HepG2 (cell line): ENCODE measurements around the gene SLC4A11. TPM values are rescaled to one million over a fixed set of nuclear protein-coding genes. Genes with fewer than 3 reads are reported as not detected.

ENCODE experiments used
- ADNP ChIP-seq: sonication (generic); formaldehyde crosslinking; IDR thresholded peaks from 2 replicates; pipeline ENCODE4 v1.4.0; 2020; ENCODE audit warnings: missing genetic modification reagents
- AGO1 ChIP-seq: fragments of 200-400 bp; formaldehyde crosslinking; IDR thresholded peaks from 2 replicates; pipeline ENCODE4 v1.6.1; 2017; ENCODE audit warnings: mild to moderate bottlenecking, low read depth, low read length, moderate library complexity; ENCODE audit not compliant: poor library complexity, severe bottlenecking
- ARHGAP35 ChIP-seq: sonication (generic); formaldehyde crosslinking; IDR thresholded peaks from 2 replicates; pipeline ENCODE4 v1.9.0; 2022; ENCODE audit warnings: mild to moderate bottlenecking, inconsistent platforms, moderate library complexity, missing genetic modification reagents, borderline replicate concordance
- ARNT2 ChIP-seq: sonication (generic); formaldehyde crosslinking; IDR thresholded peaks from 2 replicates; pipeline ENCODE4 v1.8.0; 2022; ENCODE audit warnings: mild to moderate bottlenecking, low read depth, missing genetic modification reagents, moderate library complexity
- ATF6 ChIP-seq: sonication (generic); formaldehyde crosslinking; conservative IDR thresholded peaks from 2 replicates; pipeline ENCODE4 v1.4.0; 2020; ENCODE audit warnings: missing genetic modification reagents
- CENPT ChIP-seq: sonication (generic); formaldehyde crosslinking; IDR thresholded peaks from 2 replicates; pipeline ENCODE4 v1.8.0; 2022; ENCODE audit warnings: low read depth, mild to moderate bottlenecking, moderate library complexity, missing genetic modification reagents
- ESRRA ChIP-seq: sonication (generic); formaldehyde crosslinking; IDR thresholded peaks from 2 replicates; pipeline ENCODE4 v1.5.1; 2020; ENCODE audit warnings: mild to moderate bottlenecking, low read depth, missing genetic modification reagents
- KMT2B ChIP-seq: IDR thresholded peaks from 2 replicates; pipeline ENCODE4 v1.6.1; 2016; ENCODE audit warnings: missing genetic modification reagents, missing compliant biosample characterization
- MXD3 ChIP-seq: IDR thresholded peaks from 2 replicates; pipeline ENCODE4 v1.6.1; 2016; ENCODE audit warnings: mild to moderate bottlenecking, missing biosample characterization, missing genetic modification reagents
- PHB2 ChIP-seq: fragments of 450-650 bp; IDR thresholded peaks from 2 replicates; pipeline ENCODE4 v1.6.1; 2018; ENCODE audit not compliant: partially characterized antibody
- SMAD1 ChIP-seq: sonication (generic); formaldehyde crosslinking; IDR thresholded peaks from 2 replicates; pipeline ENCODE4 v1.4.0; 2020; ENCODE audit warnings: missing genetic modification reagents, low read depth, mild to moderate bottlenecking, borderline replicate concordance
- SMC3 ChIP-seq: IDR thresholded peaks from 2 replicates; pipeline ENCODE4 v1.6.1; 2011; ENCODE audit warnings: low read length, improper control_type of control experiment
- XBP1 ChIP-seq: sonication (generic); formaldehyde crosslinking; IDR thresholded peaks from 2 replicates; pipeline ENCODE4 v1.5.0; 2020; ENCODE audit warnings: missing genetic modification reagents
- ZBTB34 ChIP-seq: sonication (generic); formaldehyde crosslinking; IDR thresholded peaks from 2 replicates; pipeline ENCODE4 v1.8.0; 2022; ENCODE audit warnings: mild to moderate bottlenecking, missing genetic modification reagents
- ZBTB8A ChIP-seq: sonication (generic); formaldehyde crosslinking; IDR thresholded peaks from 2 replicates; pipeline ENCODE4 v1.4.0; 2020; ENCODE audit warnings: mild to moderate bottlenecking, low read depth, missing genetic modification reagents, borderline replicate concordance
- ZFY ChIP-seq: sonication (generic); formaldehyde crosslinking; IDR thresholded peaks from 2 replicates; pipeline ENCODE4 v1.4.0; 2020; ENCODE audit warnings: missing genetic modification reagents
- ZIK1 ChIP-seq: sonication (generic); formaldehyde crosslinking; IDR thresholded peaks from 2 replicates; pipeline ENCODE4 v1.5.0; 2020; ENCODE audit warnings: mild to moderate bottlenecking, low read depth, missing genetic modification reagents, borderline replicate concordance
- ZNF225 ChIP-seq: sonication (generic); formaldehyde crosslinking; IDR thresholded peaks from 2 replicates; pipeline ENCODE4 v1.4.0; 2020; ENCODE audit warnings: mild to moderate bottlenecking, missing genetic modification reagents
- ZNF274 ChIP-seq: sonication (generic); formaldehyde crosslinking; IDR thresholded peaks from 2 replicates; pipeline ENCODE4 v1.5.1; 2020; ENCODE audit warnings: mild to moderate bottlenecking, missing genetic modification reagents
- ZNF496 ChIP-seq: sonication (generic); formaldehyde crosslinking; IDR thresholded peaks from 2 replicates; pipeline ENCODE4 v1.8.1; 2023; ENCODE audit warnings: mild to moderate bottlenecking, moderate library complexity, missing genetic modification reagents; ENCODE audit not compliant: insufficient replicate concordance
- ZNF747 ChIP-seq: sonication (generic); formaldehyde crosslinking; IDR thresholded peaks from 2 replicates; pipeline ENCODE4 v1.8.1; 2023; ENCODE audit warnings: missing genetic modification reagents, mild to moderate bottlenecking, borderline replicate concordance
- ZNF772 ChIP-seq: sonication (generic); formaldehyde crosslinking; IDR thresholded peaks from 2 replicates; pipeline ENCODE4 v1.5.0; 2020; ENCODE audit warnings: mild to moderate bottlenecking, missing genetic modification reagents
- ZSCAN12 ChIP-seq: sonication (generic); formaldehyde crosslinking; IDR thresholded peaks from 2 replicates; pipeline ENCODE4 v1.9.0; 2021; ENCODE audit warnings: mild to moderate bottlenecking, missing genetic modification reagents
- ZSCAN20 ChIP-seq: sonication (generic); formaldehyde crosslinking; IDR thresholded peaks from 2 replicates; pipeline ENCODE4 v1.4.0; 2020; ENCODE audit warnings: missing genetic modification reagents, mild to moderate bottlenecking, borderline replicate concordance
- polyA plus RNA-seq, 8 experiments: library from polyadenylated mRNA; depleted of rRNA in 3 of 8; stranded (reverse) in 7 of 8; unstranded in 1 of 8; fragments of >200 nt; fragmentation: Illumina TruSeq in 4 of 8; extraction: Trizol in 4 of 8; gene quantifications; 2 replicates each; pipeline versions ENCODE4 v1.2.1 to v1.2.3, GENCODE V29; 2011 to 2016; ENCODE audit warnings: low read depth in 4 of 8, missing spikeins in 1 of 8, mixed read lengths in 1 of 8; ENCODE audit not compliant: insufficient read depth in 1 of 8
- total RNA-seq, 5 experiments: library from RNA; depleted of rRNA; stranded (reverse); fragments of >200 nt; fragmentation: Illumina TruSeq; extraction: Trizol; gene quantifications; 2 replicates each; pipeline ENCODE4 v1.2.3, GENCODE V29; 2016; ENCODE audit warnings: low read depth in 1 of 5
- TF ChIP-seq, protein P1 (sequence below): sonication (generic); formaldehyde crosslinking; conservative IDR thresholded peaks from 2 replicates; pipeline ENCODE4 v1.8.0; 2022; ENCODE audit warnings: missing genetic modification reagents

The SLC4A11 gene
- total and polyA plus RNA-seq, 2 of the 13 experiments (the other 11 are each of a cell fraction or from before 2014, with no cell fraction given), result 3.9 to 27.0 TPM

GRCh38 chr20:3209257-3209945 is 29.6 kb downstream of the SLC4A11 start, which contains the start of gene ITPA (continued):
- TF ChIP-seq ZBTB8A (CRISPR knock-in tag), result peak; percentile 78; the same call in 1 of the 2 replicates
- TF ChIP-seq ZBTB34, result peak; percentile 89; the same call in 1 of the 2 replicates
- TF ChIP-seq, protein P1, sequence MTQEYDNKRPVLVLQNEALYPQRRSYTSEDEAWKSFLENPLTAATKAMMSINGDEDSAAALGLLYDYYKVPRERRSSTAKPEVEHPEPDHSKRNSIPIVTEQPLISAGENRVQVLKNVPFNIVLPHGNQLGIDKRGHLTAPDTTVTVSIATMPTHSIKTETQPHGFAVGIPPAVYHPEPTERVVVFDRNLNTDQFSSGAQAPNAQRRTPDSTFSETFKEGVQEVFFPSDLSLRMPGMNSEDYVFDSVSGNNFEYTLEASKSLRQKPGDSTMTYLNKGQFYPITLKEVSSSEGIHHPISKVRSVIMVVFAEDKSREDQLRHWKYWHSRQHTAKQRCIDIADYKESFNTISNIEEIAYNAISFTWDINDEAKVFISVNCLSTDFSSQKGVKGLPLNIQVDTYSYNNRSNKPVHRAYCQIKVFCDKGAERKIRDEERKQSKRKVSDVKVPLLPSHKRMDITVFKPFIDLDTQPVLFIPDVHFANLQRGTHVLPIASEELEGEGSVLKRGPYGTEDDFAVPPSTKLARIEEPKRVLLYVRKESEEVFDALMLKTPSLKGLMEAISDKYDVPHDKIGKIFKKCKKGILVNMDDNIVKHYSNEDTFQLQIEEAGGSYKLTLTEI (CRISPR knock-in tag), result no peak
- TF ChIP-seq ARNT2 (CRISPR knock-in tag), result no peak; the same call in none of the 2 replicates
- peak; percentile 87 for TF ChIP-seq ZNF274
- peak; percentile 75 for TF ChIP-seq MXD3
- peak; percentile 83; the same call in 1 of the 2 replicates for TF ChIP-seq ZSCAN20 (CRISPR knock-in tag)
- peak; percentile 68; the same call in 1 of the 2 replicates for TF ChIP-seq ARHGAP35 (CRISPR knock-in tag)
- no peak; the same call in none of the 2 replicates for TF ChIP-seq ZNF772
- TF ChIP-seq ESRRA (CRISPR knock-in tag), result peak; percentile 75; the same call in 1 of the 2 replicates
- TF ChIP-seq ATF6 (CRISPR knock-in tag), result no peak
- TF ChIP-seq PHB2, result no peak
- TF ChIP-seq ZSCAN12 (CRISPR knock-in tag), result no peak
- no peak for TF ChIP-seq ADNP (CRISPR knock-in tag)
- TF ChIP-seq KMT2B (CRISPR knock-in tag), result peak; percentile 97
- no peak for TF ChIP-seq CENPT (CRISPR knock-in tag)
- TF ChIP-seq XBP1 (CRISPR knock-in tag), result no peak
- TF ChIP-seq ZFY (CRISPR knock-in tag), result peak; percentile 82
- peak; percentile 79; the same call in 1 of the 2 replicates for TF ChIP-seq SMAD1 (CRISPR knock-in tag)
- TF ChIP-seq ZNF225 (CRISPR knock-in tag), result peak; percentile 72; the same call in 1 of the 2 replicates
- TF ChIP-seq SMC3, result peak; percentile 5; the same call in 1 of the 2 replicates
- TF ChIP-seq ZNF496 (CRISPR knock-in tag), result no peak
- peak; percentile 86 for TF ChIP-seq ZNF747 (CRISPR knock-in tag)
- 0 out of 2 replicates have a peak, but pooled peaks have one; percentile 47 for TF ChIP-seq ZIK1 (CRISPR knock-in tag)
- TF ChIP-seq AGO1, result peak; percentile 77
